Stimulated activated CD8-positive, alpha-beta memory T cell treated with anti-CD3 and anti-CD28 coated beads, Interleukin-7, amount 100 ng/mL, for 24 hours (primary cell): Measurements from ENCODE around the gene ALOX5AP.
"Not testable (repeated sequence)": the region's sequence is repeated elsewhere in the genome, so short reads cannot be mapped to it uniquely, and the experiment has no call there.

ENCODE experiments used
- DNase-seq: peaks from one replicate; pipeline ENCODE4 v3.0.0-alpha.2; 2020; ENCODE audit warnings: low read depth

ALOX5AP gene

DNA sequence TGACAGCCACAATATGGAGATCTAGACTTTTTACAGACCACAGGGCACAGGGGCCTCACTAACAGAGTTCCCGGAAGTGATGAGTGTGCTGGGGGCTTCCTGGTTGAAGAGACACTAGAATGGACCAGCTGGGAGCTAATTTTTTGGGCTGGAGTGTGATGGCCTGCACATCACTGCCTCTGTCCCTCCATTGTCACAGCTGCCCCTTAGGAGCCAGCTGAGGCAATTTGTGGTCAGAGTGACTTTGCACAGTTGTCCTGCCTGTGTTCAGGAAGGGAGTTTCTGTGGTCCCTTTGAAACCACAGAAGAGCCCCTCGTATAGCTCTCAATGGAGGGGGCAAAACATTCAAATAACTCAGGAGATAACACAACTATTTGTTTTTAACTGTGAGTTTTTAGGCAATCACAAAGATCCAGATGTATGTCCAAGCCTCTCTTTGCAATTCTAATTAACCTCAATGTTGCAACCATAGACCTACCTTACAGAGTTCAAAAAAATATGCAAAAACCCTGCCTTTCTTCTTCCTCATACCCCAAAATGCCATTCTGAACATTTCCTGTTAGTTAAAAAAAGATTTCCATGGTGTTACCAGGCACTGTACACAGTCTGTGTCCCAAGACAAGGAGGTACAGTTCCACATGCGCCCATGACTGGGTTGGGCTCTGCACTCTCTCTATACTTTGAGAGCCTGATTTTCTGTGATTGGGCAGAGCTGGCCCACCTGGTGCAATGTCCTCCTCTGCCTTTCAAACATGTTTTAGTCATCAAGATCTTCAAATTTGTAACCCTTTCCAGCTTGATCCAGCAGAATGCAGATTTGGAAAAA is 2.4 kb downstream of the ALOX5AP start:
- DNase-seq = no peak

DNA sequence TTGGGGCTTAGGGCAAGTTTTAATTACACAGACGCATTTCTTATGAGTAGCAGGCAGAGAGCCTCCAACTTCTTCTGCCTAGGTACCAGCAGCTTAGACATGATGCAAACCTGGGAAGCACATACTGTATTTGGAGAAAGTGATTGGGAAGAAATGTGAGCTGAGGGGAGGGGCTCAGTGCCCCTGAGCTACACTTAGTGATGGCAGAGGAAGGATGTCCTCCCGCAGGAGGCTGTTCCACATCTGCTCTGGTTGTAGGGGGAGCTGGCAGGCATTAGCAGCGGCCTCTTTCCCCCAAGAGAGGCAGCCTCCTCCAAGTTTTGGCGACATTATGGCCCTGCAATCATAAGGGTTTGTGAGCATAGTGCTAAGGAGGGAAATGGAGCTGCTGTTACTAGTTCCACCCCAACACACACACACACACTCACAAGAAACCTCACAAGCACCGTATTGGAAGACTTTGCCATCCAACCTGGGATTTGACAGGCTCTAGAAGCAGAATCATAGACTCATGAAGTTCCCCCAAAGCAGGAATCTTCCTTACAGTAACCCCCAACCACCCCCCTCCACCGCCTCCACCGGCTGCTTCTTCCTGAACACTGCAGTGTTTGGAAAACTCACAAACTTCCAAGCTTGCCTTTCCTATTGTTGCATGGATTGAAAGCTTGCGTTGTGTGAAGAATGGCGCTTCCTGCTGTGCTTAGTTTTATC is 3.3 kb downstream of the ALOX5AP start:
- DNase-seq = no peak

DNA sequence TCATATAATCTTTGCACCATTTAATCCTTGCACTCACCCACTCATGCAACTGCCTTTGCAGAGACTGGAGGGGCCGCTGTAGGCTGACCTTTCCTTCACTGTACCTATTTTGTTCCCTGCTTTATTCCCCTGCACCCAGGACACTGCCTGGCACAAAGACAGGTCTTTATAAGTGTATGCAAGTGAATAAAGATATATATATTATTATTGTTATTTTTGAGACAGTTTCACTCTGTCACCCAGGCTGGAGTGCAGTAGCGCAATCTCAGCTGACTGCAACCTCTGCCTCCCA is 3.8 kb downstream of the ALOX5AP start:
- no peak for DNase-seq

DNA sequence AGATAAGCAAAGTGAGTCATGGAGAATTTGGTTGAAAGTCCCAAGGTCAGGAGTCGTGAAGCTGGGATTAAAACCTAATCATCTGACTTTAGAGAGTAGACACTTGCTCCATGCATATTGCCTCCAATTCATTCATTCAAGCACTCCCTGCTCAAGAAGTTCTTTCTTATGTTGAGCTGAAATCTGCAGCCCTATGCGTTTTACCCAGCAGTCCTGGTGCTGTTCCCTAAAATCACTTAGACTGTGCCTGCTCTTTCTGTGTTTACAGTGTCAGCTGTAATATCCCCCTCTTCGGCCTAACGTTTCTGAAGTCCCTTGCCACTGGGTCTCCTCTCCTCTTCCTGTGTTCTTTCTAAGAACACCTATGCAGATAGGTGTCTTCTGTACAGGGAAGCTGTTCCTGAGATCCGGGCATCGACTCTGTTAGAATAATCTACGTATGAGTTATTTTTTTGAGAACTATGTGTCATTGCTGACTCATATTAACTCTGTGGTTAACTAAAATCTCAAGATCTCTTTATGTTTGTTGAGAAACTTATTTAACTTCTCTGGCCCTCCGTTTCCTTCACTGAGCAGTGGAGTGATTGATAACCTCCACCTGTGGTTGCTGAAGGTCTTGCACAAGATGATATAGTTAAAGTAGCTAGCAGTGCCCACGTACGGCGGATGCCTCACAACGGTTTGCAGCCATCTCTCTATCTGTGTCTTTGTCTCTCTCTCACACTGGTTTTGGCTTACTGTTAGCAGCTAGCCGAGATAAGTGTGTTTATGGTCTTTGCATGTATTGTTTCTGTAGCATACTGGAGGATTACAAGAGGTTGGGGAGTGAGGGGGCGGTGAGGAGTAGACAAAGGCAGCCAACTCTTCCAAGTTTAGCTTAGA is 4.7 kb downstream of the ALOX5AP start:
- peak; percentile 32 for DNase-seq

DNA sequence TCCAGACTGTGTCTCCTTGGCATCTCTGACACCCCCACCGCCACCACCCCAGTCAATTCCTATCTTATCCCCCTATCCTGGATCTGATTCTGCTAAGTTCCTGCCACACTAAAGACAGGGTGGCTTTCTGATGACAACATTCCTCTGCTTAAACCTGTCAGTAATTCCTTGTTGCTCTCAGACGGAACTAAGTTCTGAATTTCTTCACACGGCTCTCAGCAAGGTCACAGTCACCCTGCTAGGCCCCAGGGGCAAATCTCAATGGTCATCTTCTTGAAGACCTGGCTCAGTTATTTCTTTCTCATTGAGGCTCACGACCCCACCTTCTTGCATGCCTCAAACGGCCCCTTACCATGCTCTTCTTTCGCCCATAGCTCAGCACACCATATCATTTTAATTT is 7.6 kb downstream of the ALOX5AP start:
- no peak for DNase-seq

DNA sequence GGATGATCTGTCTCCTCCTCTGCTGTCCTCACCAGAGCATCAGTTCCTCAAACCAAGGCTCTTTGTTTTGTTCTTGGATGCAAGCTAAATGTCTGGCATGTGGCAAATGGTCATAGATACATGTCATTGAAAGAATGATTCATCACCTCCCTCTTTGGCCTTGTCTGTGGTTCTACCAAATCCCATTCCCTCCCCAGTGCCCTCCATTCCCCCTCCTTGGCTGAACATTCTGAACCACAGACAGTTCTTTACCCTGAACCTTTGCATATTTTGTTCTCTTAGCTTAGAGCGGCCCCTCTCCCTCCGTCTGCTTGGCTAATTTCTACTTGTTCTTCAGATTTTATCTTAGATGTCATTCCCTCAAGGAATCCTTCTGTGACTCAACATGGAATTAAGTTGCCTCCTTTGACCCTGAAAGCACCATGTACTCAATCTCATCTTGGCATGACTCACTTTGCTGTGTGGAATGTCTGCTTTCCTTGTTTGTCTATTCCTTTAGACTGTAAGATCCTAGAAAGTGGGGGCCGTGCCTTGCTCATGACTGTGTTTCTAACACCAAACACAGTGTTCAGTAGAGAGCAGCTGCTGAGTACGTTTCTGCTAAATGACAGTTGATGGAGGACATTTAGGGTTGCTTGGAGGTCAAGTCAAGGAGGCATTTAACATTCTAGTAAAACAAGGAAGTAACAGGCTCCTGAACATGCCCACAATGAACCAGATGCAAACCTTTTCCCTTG is 8.1 kb downstream of the ALOX5AP start:
- DNase-seq = no peak

DNA sequence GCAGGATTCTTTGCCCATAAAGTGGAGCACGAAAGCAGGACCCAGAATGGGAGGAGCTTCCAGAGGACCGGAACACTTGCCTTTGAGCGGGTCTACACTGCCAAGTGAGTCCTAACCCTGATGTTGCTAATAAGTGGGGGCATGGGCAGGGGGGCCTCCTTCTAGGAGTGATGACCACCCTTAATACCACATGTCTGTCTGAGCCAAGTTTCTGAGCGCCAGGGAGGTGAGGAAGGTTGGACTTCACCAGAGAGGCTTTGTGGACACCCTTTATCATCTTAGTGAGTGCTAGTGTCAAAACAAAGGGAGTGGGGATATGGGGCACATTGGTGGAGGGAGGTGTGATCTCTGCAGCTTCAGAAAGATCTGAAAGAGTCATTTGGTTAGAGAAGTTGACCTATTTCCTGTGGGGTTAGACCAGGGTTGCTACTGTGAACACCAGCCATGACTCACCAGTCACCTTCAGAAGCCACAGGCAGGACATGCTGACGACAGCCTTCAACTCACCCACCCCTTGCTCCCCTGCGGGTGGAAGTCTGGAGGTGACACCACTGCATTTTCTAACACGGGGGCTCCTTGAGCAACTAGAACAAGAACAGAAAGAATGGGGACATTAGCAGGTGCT is 8.8 kb downstream of the ALOX5AP start:
- peak; percentile 63 for DNase-seq

DNA sequence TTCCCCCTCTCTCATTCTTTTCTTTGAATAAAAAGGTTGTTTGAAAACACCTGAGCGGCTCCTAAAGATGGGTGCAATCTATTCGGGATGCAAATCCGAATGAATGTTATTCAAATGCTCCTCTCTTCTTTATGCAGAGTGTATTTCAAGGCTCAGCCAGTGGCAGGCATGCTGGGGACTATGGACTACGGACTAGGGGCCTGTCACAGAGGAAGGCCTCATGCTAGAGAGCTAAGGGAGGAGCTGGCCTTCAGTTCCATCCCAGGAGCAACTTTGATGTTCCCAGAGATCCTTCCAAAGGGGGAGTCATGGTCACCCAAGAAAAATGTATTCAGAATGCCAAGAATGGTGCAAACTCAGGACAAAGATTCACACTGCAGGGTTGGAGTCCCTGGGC is 9.3 kb downstream of the ALOX5AP start:
- DNase-seq = no peak

DNA sequence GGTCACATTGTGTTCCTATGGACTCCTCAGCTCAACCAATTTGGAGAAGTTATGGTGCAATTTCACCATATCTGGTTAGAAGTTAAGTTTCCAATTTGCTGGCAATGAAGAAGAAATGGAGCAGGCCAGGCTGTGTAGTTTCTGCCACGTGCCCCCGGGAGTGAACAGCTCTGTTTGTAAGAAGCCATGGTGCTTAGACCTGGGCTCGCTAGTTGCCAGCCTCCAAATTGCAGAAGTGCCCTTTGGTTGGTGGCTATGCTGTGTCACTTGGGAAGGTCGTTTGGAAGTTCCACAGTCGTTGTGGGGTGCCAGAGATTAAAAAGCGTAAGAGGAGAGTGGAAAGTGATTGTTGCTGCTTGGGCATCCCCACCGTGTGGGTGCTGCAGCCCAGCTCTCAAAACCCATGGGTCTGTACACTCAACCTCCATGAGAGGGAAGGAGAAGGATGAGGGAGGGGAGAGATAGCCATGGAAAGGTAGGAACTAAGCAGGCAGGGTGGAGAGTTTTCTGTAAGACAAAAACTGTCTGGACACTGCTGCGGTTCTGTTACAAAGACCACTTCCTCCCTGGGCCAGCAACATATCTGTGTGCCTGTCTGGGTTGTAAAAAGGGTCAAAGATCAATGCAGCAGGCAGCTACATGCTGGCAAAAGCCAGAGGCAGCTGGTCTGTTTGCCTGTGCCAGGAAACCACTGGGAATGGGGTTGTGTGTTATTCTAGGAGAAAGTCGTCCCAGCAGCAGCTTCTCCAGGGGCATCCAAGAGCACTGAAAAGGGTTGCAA is 10.8 kb downstream of the ALOX5AP start:
- no peak for DNase-seq

DNA sequence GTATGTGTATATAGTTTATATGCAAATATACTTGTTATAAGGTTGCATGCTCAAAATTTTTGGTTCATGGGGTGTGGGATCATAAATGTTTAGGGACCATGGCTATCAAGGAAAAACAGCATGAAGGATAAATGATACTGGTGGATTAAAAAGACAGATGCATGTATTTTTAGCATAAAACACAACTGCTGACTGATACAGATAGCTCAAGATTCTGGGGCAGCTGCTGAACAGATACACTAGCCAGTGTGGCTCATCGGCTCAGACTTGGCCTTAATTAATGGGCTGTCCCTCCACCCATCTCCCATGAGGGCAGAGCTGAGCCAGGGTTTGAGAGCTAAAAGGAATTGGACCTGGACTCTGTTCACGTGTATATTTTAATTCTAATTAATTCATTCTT is 11.4 kb downstream of the ALOX5AP start:
- no peak for DNase-seq

DNA sequence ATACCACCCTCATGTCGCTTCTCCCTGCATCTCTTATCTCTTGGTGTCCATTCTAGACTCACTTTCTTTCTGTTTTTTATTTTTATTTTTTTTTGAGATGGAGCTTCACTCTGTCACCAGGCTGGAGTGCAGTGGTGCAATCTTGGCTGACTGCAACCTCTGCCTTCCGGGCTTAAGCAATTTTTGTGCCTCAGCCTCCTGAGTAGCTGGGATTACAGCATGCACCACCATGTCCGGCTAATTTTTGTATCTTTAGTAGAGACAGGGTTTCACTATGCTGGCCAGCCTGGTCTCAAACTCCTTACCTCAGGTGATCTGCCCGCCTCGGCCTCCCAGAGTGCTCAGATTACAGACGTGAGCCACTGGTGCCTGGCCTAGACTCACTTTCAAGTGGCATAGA is 12.5 kb downstream of the ALOX5AP start:
- DNase-seq = not testable (repeated sequence)

DNA sequence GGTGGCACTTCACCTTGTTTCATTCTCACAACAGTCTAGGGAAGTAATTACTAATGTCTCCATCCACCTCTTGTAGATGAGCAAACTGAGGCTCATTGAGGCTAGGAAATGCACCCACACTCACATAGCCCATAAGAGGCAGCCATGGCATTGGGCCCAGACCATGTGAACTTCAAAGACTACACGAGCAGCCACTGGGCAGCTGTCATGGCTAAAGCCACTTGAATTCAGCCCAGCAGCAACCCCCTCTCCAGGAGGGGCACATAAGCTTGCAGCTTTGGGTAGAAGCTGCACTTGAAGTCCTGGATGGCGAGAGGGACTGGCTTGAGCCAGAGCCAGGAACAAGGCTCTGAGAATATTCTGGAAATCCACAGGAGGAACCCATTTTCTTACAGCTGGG is 13.4 kb downstream of the ALOX5AP start:
- DNase-seq = no peak

DNA sequence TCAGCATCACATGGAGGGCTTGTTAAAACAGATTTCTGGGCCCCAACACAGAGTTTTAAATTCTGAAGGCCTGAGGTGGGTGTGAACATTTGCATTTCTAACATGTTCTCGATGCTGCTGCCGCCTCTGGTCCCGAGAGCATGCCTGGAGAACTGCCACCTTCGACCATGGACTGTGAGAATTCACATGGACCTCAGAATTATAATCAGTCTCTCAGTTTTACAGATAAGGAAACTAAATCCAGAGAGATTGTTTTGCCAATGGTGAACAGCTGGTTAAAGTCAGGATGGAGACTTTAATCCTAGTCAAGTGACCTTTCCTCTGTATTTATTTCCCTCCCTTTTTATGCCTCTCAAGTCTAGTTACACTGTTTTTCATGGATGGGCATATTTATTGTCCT is 14.7 kb downstream of the ALOX5AP start:
- DNase-seq = no peak

DNA sequence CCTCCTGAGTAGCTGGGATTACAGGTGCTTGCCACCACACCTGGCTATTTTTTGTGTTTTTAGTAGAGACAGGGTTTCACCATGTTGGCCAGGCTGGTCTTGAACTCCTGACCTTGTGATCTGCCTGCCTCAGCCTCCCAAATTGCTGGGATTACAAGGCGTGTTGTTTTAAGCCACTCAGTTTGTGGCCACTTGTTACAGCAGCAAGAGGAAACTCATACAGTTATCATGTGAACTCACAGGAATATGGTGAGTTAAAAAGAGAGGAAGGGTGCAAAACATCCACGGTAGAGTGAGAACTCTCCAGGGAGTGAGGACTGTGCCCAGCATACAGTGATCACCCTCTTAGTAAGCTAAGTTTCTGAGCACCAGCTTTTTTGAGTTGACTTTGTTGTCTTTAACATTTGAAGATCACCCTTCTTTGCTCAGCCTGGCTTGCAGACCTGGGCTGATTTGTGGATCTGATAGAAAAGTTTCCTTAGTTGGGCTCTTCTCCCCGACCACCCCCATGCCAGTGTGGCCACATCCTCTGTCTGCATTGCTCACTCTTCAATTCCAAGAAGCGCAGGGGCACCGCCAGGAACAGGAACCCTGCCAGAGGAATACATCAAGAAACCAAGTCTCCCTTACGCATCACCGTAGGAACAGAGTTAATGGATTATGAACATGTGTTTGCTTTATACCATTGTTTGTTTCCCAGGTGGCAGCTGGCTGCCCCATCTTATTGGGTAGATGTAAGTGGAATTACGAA is 16.0 kb downstream of the ALOX5AP start:
- DNase-seq = no peak

DNA sequence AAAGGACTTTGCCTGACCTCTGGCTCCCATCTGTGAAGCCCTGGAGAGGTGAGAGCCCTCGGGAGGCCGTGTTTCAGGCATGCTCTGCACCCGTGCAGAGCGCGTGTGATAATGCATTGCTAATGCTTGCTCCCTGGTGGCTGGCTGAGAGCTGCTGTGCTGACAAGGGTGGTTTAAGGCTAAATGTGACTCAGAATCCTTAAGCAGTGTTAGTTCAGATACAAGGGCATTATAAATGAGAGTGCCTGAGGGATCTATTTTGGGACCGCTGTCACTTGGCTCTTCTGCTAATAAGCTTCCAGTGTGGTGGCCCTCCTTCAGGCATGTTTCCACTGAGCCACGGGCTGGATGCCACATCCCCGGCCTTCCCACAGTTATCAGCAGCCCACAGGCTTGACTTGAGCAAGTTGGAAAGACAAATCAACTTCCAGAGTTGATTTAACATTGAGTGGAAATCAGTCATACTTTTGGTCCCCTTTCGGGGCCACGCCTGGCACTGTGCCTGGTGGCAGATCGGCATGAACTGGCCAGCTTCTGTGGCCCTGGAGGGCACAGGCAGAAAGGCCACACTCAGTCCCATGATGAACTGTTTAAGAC is 17.0 kb downstream of the ALOX5AP start:
- no peak for DNase-seq

DNA sequence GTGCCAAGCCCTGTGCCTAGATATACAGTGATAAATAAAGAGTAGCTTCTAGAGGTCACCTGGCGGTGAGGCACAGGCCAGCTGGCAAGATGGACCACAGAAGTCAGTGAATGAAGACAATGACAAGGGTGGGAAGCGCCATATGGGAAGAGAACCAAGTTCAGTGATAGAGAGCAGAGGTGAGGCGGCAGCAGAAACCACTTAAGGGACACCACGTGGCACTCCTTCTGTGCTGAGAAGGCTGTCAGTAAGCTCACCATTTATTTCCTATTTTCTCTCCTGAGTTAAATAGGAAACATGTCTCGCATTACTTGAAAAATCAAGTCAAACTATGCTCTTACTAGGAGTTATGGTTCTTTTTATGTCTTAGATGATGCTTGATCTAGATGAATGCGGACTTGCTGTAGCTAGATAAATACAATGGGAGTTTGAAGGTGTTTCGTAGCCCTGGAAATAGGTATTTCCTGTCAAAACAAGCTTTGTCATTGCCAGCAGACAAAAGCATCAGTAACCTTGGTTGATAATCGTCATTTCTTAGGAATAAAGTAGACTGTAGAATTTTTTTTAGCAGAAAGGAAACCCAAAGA is 17.8 kb downstream of the ALOX5AP start:
- DNase-seq = no peak

DNA sequence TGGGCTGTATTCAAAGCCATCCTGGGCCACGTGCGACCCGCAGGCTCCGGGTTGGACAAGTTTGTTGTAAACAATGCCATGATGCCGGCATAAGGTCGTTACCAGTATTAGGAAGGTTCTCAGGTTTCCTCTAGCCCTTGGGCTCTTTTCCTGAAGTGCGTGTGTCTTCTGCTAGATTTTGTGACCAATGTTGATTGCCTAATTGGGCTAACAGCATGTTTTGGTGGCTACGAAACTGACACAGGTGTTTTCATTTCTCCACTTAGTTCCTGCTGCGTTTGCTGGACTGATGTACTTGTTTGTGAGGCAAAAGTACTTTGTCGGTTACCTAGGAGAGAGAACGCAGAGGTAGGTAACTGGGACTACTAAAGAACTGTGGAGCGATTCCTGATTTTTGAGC is 20.3 kb downstream of the ALOX5AP start:
- DNase-seq = no peak

DNA sequence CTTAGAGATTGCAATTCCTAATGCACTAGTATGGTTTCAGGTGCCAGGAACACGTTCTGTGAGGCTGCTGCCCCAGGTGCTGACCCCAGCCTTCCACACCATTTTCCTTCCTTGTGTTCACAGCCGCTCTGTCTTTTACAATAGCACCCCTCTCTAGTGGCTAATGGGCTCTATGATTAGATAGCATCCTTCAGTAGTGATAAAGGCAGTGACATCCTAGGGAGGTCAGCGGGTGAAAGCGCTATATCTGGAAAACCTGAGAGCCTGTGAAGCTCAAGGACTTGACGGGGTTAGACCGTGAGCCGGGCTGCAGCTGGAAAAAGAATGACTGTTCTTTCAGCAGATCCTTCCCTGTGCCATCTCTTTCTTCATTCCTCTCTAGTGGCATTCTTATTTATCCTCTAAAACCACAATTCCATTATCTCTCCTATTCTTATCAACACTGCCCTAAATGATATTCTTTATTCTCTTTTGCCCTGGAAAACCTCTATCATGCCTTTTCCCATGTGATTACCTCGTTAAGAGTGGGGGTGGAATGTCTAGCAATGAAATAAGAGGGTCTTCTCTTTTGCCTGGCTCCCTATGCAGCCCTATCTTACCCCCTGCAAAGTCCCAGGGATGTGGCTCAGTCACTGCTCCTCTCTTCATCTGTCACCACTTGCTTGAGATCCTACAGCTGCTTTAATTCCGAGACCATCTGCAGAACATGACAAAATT is 21.8 kb downstream of the ALOX5AP start:
- no peak for DNase-seq

DNA sequence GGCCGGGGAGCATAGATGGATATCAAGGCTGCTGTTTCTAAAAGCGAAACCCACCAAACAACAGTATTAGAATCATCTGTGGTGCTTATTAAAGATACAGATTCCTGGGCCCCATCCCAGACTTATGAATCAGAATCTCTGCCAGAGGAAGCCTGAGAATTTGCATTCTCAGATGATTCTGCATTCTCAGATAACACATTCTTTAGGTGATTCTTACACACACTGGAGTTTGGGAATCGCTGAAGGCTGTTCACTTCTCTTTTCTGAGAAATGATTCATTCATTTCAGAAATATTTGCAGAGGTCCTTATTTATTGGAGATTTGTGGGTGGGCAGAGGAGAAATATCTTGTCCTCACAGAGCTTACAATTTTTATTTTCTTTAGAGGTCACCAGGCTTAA is 24.4 kb downstream of the ALOX5AP start:
- DNase-seq = no peak
